Measurements from ENCODE around the gene STKLD1.
A peak's percentile ranks its signal among the peaks of the same experiment; 100 is the strongest.

Gene STKLD1

DNA sequence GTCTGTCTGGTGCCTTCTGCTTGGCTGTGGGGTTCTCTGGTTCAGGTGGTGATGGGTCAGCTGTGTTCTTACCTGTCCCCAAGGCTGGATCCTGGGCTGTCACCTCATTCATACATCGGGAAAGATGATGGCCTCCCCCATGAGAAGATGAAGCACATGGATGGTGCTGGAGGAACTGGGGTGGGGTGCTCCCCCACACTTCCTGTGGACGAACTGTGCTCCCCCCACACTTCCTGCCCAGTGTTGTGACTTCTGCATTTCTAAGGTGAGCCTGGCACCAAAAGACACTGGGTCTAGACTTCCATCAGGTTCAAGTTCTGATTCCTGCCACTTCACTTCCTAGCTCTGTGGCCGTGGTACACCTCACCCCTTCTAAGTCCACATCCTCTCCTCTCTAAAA, 35.9 kb upstream of the STKLD1 start:
- TF ChIP-seq, protein P1, sequence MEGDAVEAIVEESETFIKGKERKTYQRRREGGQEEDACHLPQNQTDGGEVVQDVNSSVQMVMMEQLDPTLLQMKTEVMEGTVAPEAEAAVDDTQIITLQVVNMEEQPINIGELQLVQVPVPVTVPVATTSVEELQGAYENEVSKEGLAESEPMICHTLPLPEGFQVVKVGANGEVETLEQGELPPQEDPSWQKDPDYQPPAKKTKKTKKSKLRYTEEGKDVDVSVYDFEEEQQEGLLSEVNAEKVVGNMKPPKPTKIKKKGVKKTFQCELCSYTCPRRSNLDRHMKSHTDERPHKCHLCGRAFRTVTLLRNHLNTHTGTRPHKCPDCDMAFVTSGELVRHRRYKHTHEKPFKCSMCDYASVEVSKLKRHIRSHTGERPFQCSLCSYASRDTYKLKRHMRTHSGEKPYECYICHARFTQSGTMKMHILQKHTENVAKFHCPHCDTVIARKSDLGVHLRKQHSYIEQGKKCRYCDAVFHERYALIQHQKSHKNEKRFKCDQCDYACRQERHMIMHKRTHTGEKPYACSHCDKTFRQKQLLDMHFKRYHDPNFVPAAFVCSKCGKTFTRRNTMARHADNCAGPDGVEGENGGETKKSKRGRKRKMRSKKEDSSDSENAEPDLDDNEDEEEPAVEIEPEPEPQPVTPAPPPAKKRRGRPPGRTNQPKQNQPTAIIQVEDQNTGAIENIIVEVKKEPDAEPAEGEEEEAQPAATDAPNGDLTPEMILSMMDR (IDR thresholded peaks at IDR 0.05; ENCODE audit: low read depth, low read length, missing control alignments), result no peak
- no peak overlapping the region for H3K4me3 ChIP-seq (replicated peaks; ENCODE audit: low read depth, low read length)
- DNase-seq (ENCODE audit: extremely low read depth, low read depth), result no peak

DNA sequence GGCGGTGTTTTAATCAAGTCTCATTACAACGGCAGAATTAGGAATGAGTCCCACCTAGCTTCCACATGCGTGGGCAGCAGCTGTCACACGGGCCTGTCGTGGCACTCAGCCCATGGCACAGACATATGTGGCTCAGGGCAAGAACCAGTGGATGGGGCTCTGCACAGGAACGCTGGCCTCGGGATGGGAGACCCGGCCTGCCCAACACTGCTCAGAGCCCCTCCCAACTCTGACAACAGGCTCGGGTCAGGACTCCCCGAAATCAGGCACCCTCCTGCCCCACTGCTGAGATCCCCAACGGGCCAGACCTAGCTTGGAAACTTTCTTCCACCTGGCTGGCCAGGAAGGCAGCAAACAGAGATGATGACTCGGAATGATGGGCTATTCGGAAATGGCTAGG, 35.2 kb upstream of the STKLD1 start:
- TF ChIP-seq, protein P1 (IDR thresholded peaks at IDR 0.05; ENCODE audit: low read depth, low read length, missing control alignments), result no peak
- DNase-seq (ENCODE audit: extremely low read depth, low read depth), result no peak
- no peak overlapping the region for H3K4me3 ChIP-seq (replicated peaks; ENCODE audit: low read depth, low read length)

GRCh38 chr9:133341369-133342068, 34.6 kb upstream of the STKLD1 start:
- DNase-seq (ENCODE audit: extremely low read depth, low read depth), result no peak
- H3K4me3 ChIP-seq (replicated peaks; ENCODE audit: low read depth, low read length), result no peak overlapping the region
- TF ChIP-seq, protein P1 (IDR thresholded peaks at IDR 0.05; ENCODE audit: low read depth, low read length, missing control alignments), result no peak

GRCh38 chr9:133342069-133342406, 34.1 kb upstream of the STKLD1 start:
- DNase-seq (ENCODE audit: extremely low read depth, low read depth), result no peak
- TF ChIP-seq, protein P1 (IDR thresholded peaks at IDR 0.05; ENCODE audit: low read depth, low read length, missing control alignments), result peak; percentile 42
- H3K4me3 ChIP-seq (replicated peaks; ENCODE audit: low read depth, low read length), result no peak overlapping the region

DNA sequence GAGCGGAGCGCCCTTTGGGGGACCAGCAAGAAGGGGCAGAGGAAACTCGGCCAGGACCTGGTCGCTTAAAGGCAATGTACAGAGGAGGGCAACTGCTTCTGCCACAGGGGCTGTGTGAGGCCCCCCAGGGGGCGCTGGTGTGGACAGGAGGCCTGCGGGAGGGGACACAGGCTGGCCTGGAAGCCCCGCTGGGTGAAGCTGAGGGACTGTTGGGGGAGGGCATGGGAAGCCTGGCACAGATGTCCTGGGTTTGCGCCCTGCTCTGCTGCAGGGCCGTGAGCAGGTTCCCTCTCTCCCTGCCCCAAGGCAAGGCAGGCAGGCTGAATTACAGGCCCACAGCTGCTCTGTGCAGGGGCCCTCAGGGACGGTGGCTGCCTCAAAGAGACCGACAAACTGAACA, 33.6 kb upstream of the STKLD1 start:
- TF ChIP-seq, protein P1 (IDR thresholded peaks at IDR 0.05; ENCODE audit: low read depth, low read length, missing control alignments), result peak; percentile 42
- no peak for DNase-seq (ENCODE audit: extremely low read depth, low read depth)
- no peak overlapping the region for H3K4me3 ChIP-seq (replicated peaks; ENCODE audit: low read depth, low read length)

GRCh38 chr9:133344071-133344470, 32.1 kb upstream of the STKLD1 start:
- no peak overlapping the region for H3K4me3 ChIP-seq (replicated peaks; ENCODE audit: low read depth, low read length)
- TF ChIP-seq, protein P1 (IDR thresholded peaks at IDR 0.05; ENCODE audit: low read depth, low read length, missing control alignments), result no peak
- no peak for DNase-seq (ENCODE audit: extremely low read depth, low read depth)

DNA sequence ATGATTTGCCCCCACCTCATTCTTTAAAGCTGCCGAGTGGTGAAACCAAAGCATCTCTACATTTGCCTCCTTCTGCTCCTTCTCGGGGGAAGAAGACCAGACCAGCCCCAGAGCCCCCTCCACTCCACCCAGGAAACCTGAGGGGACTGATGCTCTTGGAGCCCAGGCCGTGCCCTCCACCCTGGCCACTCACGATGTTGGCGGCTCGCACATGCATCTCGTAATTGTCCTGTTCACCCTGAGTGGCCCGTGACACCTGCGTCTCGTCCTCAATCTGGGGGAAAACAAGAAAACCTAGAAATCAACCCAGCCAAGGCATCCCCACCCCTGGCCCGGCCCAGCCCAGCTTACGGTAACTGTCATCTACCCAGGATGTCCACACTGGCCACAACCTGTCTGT, 31.2 kb upstream of the STKLD1 start:
- TF ChIP-seq, protein P1 (IDR thresholded peaks at IDR 0.05; ENCODE audit: low read depth, low read length, missing control alignments), result no peak
- no peak overlapping the region for H3K4me3 ChIP-seq (replicated peaks; ENCODE audit: low read depth, low read length)
- no peak for DNase-seq (ENCODE audit: extremely low read depth, low read depth)
